ENCODE data around the gene BEND6. TPM values are rescaled to one million over a fixed set of nuclear protein-coding genes. Genes with fewer than 3 reads are reported as not detected.

BEND6 gene
- total and polyA plus RNA-seq, 2 donors (not counting 3 experiments of a cell fraction or from before 2014, with no cell fraction given) = 0.15 to 0.66 TPM

DNA sequence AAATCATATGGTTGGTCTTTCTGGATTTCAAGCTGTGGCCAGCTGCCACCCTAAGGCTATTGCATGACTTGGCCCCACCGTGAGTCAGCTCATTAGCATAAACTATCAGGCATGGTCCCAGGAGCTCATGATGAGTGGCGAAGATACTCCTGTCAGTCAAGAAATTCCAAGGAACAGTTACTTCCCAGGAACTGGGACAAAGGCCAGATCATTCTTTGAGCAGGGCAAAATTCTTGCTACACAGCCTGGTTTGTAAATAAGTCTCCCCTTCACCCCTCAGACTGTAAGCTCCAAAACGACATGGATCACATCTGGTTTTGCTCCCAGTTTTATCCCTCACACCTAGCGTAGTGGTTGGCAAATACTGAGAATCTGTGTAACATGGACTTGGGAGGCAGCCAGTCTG, 58.6 kb downstream of the BEND6 start:
- DNase-seq (ENCODE audit: low read depth, low spot score) = no peak
- H3K4me2 ChIP-seq (ENCODE audit: insufficient read depth, low read length) = no peak overlapping the region
- no peaks in the 10 kb centered on the region for H3K9me3 ChIP-seq (replicated peaks; ENCODE audit: control insufficient read depth, insufficient read depth, low read length)
- FAIRE-seq = no peak
- dilution Hi-C loops (cut with MboI; ENCODE audit: extremely low pct_ligation_motif_present, low sequenced_read_pairs) (no loop called here), intact Hi-C loops (cut with micrococcal nuclease) (no loop called here)
- H3K4me3 ChIP-seq (replicated peaks in 1 of 3; ENCODE audit: insufficient read depth in 1 of 3, low read depth in 1 of 3, low read length in 3 of 3) = no peak overlapping the region
- TF ChIP-seq MAX (IDR thresholded peaks at IDR 0.05; ENCODE audit: insufficient read depth, insufficient read length) = no peak
- no peak for TF ChIP-seq FOS (IDR thresholded peaks at IDR 0.05; ENCODE audit: borderline replicate concordance, insufficient read depth, low read length)
- no peak for TF ChIP-seq JUN (IDR thresholded peaks at IDR 0.05; ENCODE audit: borderline replicate concordance, insufficient read depth, insufficient read length, low read depth)
- no peak for TF ChIP-seq POLR2AphosphoS5 (IDR thresholded peaks at IDR 0.05; ENCODE audit: insufficient read depth, low read depth, low read length)
- TF ChIP-seq EZH2 (IDR thresholded peaks at IDR 0.05; ENCODE audit: borderline replicate concordance, low read depth, low read length, severe bottlenecking) = no peak
- no peak for TF ChIP-seq CTCF (IDR thresholded peaks at IDR 0.05; ENCODE audit: extremely low read depth in 1 of 2, insufficient read depth in 1 of 2, low read depth in 1 of 2, low read length in 2 of 2)
- TF ChIP-seq POLR2A (IDR thresholded peaks at IDR 0.05; ENCODE audit: low read depth, low read length) = no peak
- TF ChIP-seq MYC (IDR thresholded peaks at IDR 0.05; ENCODE audit: low read depth, low read length) = no peak
- no peak for TF ChIP-seq GATA2 (IDR thresholded peaks at IDR 0.05; ENCODE audit: insufficient read depth, insufficient read length, low read depth, low read length)
- no TSS peak for BruUV-seq (replicated peaks)
- no peaks in the 10 kb centered on the region for H4K20me1 ChIP-seq (replicated peaks; ENCODE audit: control insufficient read depth, extremely low read depth, insufficient read depth, low read length)
- POLR2A ChIA-PET = no interaction called here
- CTCF ChIA-PET = interaction anchor here (1.9 to 2.1 kb wide), 3 partner anchors 9 to 109 kb away, joined by 6 to 9 read pairs (median 8); no protein-coding TSS in a partner anchor
- H3K36me3 ChIP-seq (ENCODE audit: control insufficient read depth in 2 of 2, extremely low read depth in 1 of 2, insufficient read depth in 2 of 2, low read length in 2 of 2) = no peaks in the 10 kb centered on the region
- no peak overlapping the region for H3K27ac ChIP-seq (ENCODE audit: insufficient read depth, low read depth, low read length)
- no peak overlapping the region for H2AFZ ChIP-seq (ENCODE audit: low read depth, low read length)
- peaks cover 4% of the 10 kb centered on the region for H3K4me1 ChIP-seq (ENCODE audit: control insufficient read depth, extremely low read depth, insufficient read depth, low read length)
- H3K9ac ChIP-seq (replicated peaks; ENCODE audit: extremely low read depth, insufficient read depth, low read length) = no peak overlapping the region
- no peaks in the 10 kb centered on the region for H3K9me1 ChIP-seq (replicated peaks; ENCODE audit: control insufficient read depth, extremely low read depth, insufficient read depth, low read length)
- no peaks in the 10 kb centered on the region for H3K27me3 ChIP-seq (ENCODE audit: control insufficient read depth in 2 of 2, insufficient read depth in 2 of 2, low read length in 2 of 2)
- H3K79me2 ChIP-seq (ENCODE audit: control insufficient read depth, insufficient read depth, low read length) = no peaks in the 10 kb centered on the region

All from endothelial cell of umbilical vein (primary cell).